Pancreas (tissue), 10 donors: ENCODE measurements around the gene PEX26. TPM values are rescaled to one million over a fixed set of nuclear protein-coding genes. Genes with fewer than 3 reads are reported as not detected.

Source experiments
- ATAC-seq, 4 donors: fragments of 200-7000 bp; cut with Tn5 transposase; one replicate each; pipeline versions ENCODE4 v1.8.0 to v1.9.1; 2020; ENCODE audit warnings: mild to moderate bottlenecking in 4 of 4, moderate library complexity in 4 of 4
- DNase-seq, 6 donors: peaks; one replicate each; pipeline ENCODE4 v3.0.0-alpha.2; 2020
- FAIRE-seq: peaks from 2 replicates; lab custom pipeline; 2012; peaks lifted over from hg19 to GRCh38; lab: Jason Lieb, UNC
- H3K27ac ChIP-seq, 4 donors: fragments of 200-600 bp; sonication (generic); 1 replicate in 3 of 4; 2 replicates in 1 of 4; pipeline versions ENCODE4 v1.5.0 to v1.8.0; 2020
- H3K27me3 ChIP-seq, 4 donors: fragments of 200-600 bp; one replicate each; pipeline ENCODE4 v1.8.0; 2021
- H3K36me3 ChIP-seq, 3 donors: fragments of 200-600 bp; sonication (generic) in 1 of 3; one replicate each; pipeline versions ENCODE4 v1.5.0 to v1.8.0; 2020 to 2021
- H3K4me1 ChIP-seq, 3 donors: fragments of 200-600 bp; one replicate each; pipeline ENCODE4 v1.8.0; 2021
- H3K4me3 ChIP-seq, 4 donors: fragments of 200-600 bp; sonication (generic) in 2 of 4; one replicate each; pipeline versions ENCODE4 v1.5.0 to v1.8.0; 2020 to 2021
- H3K9me3 ChIP-seq, 4 donors: fragments of 200-600 bp; one replicate each; pipeline ENCODE4 v1.8.0; 2021
- CTCF ChIP-seq, 4 donors: fragments of 200-600 bp; sonication (generic) in 3 of 4; IDR thresholded peaks; one replicate each; pipeline versions ENCODE4 v1.5.0 to v1.8.0; 2021; ENCODE audit warnings: antibody characterized with exemption in 4 of 4
- WGBS, 2 donors: extraction: QIAGEN DNeasy Blood & Tissue Kit; methylation state at CpG; one replicate each; pipeline ENCODE4 v1.1.7; 2013; 5-methylcytosine and 5-hydroxymethylcytosine counted together
- intact Hi-C, 3 donors: fragments of 100-400 bp; cut with DNase I; formaldehyde crosslinking; loops; one replicate each; pipeline versions ENCODE4 v1.11.1 to v1.14.2; 2022
- polyA plus RNA-seq, 2 donors: library from polyadenylated mRNA; stranded (reverse); fragments of 200-250 nt; gene quantifications; one replicate each; pipeline ENCODE4 v1.2.3, GENCODE V29; 2013
- total RNA-seq, 6 donors: library from RNA; stranded (reverse); fragmentation: NEBNext Ultra II Directional in 4 of 6; extraction: Animal tissue kit (Norgen Biotek cat#: 25700) in 4 of 6; gene quantifications; one replicate each; pipeline versions ENCODE4 v1.2.1 to v1.2.4, GENCODE V29; 2021 to 2023
- donor health status: healthy with polysubstance abuse.
- donor health status: DM: no; HTN: no; CAD: no; lungs with moderate emphysema.
- donor health status: DM: no; HTN: no; CAD: no.
- donor health status: control.
- donor health status: control.
- donor health status: Bipolar disorder and iron deficiency.
- donor health status: DM: yes; HTN: yes; CAD: no.
- donor health status: DM: no; HTN: no; CAD: no.
- donor health status: DM: no; HTN: no; CAD: no.
- donor health status: DM: yes; HTN: yes; CAD: no.

PEX26 gene
- total and polyA plus RNA-seq, 8 donors = 9.3 to 26.5 (median 14.3) TPM

GRCh38 chr22:18067121-18067520 lies 10.7 kb upstream of the PEX26 start:
- no peaks in the 10 kb centered on the region for H3K9me3 ChIP-seq
- no peaks in the 10 kb centered on the region for H3K36me3 ChIP-seq
- WGBS, 2 donors = 70 to 87% methylated on average over 3 of the region's 3 CpGs
- FAIRE-seq = no peak
- no peaks in the 10 kb centered on the region for H3K27me3 ChIP-seq
- ATAC-seq = no peak
- intact Hi-C loops = no loop called here
- H3K27ac ChIP-seq = no peak overlapping the region
- peak in 1 of 6 donors; percentile 21 for DNase-seq
- H3K4me3 ChIP-seq = no peak overlapping the region
- no peak for TF ChIP-seq CTCF (IDR thresholded peaks at IDR 0.05)
- no peaks in the 10 kb centered on the region for H3K4me1 ChIP-seq

- DNase-seq = peak in 1 of 6 donors; percentile 49
- no peak overlapping the region for H3K4me3 ChIP-seq
- no peaks in the 10 kb centered on the region for H3K36me3 ChIP-seq
- no peak for FAIRE-seq
- no peaks in the 10 kb centered on the region for H3K9me3 ChIP-seq
- H3K27me3 ChIP-seq = no peaks in the 10 kb centered on the region
- peak overlapping the region in 1 of 4 donors; percentile 23 for H3K27ac ChIP-seq
- 61 to 62% methylated on average over 14 of the region's 14 CpGs for WGBS, 2 donors
- H3K4me1 ChIP-seq = no peaks in the 10 kb centered on the region
- intact Hi-C loops = no loop called here
- no peak for ATAC-seq
- no peak for TF ChIP-seq CTCF (IDR thresholded peaks at IDR 0.05)
These were observed 10.0 kb upstream of the PEX26 start for GRCh38 chr22:18067548-18068341.

- ATAC-seq (peak in 1 of 4 donors; percentile 34), FAIRE-seq (no peak), DNase-seq (no peak)
- no peaks in the 10 kb centered on the region for H3K27me3 ChIP-seq
- TF ChIP-seq CTCF (IDR thresholded peaks at IDR 0.05) = no peak
- no peaks in the 10 kb centered on the region for H3K4me1 ChIP-seq
- H3K4me3 ChIP-seq = no peak overlapping the region
- no peaks in the 10 kb centered on the region for H3K9me3 ChIP-seq
- intact Hi-C loops = no loop called here
- peak overlapping the region in 1 of 4 donors; percentile 23 for H3K27ac ChIP-seq
- no peaks in the 10 kb centered on the region for H3K36me3 ChIP-seq
- WGBS, 2 donors = 62 to 64% methylated on average over 3 of the region's 3 CpGs
These were observed 9.3 kb upstream of the PEX26 start for GRCh38 chr22:18068381-18068988.

GRCh38 chr22:18069041-18069440 lies 8.7 kb upstream of the PEX26 start:
- FAIRE-seq = no peak
- no peaks in the 10 kb centered on the region for H3K4me1 ChIP-seq
- H3K27ac ChIP-seq = peak overlapping the region in 1 of 4 donors; percentile 23
- H3K9me3 ChIP-seq = no peaks in the 10 kb centered on the region
- ATAC-seq = no peak
- DNase-seq = no peak
- H3K36me3 ChIP-seq = no peaks in the 10 kb centered on the region
- WGBS, 2 donors = 60 to 61% methylated on average over 2 of the region's 2 CpGs
- no peaks in the 10 kb centered on the region for H3K27me3 ChIP-seq
- TF ChIP-seq CTCF (IDR thresholded peaks at IDR 0.05) = no peak
- intact Hi-C loops = no loop called here
- no peak overlapping the region for H3K4me3 ChIP-seq

- no peaks in the 10 kb centered on the region for H3K27me3 ChIP-seq
- H3K4me1 ChIP-seq = no peaks in the 10 kb centered on the region
- DNase-seq (no peak), ATAC-seq (no peak), FAIRE-seq (no peak)
- no peak for TF ChIP-seq CTCF (IDR thresholded peaks at IDR 0.05)
- no peaks in the 10 kb centered on the region for H3K9me3 ChIP-seq
- no peak overlapping the region for H3K27ac ChIP-seq
- 84 to 93% methylated on average over 4 of the region's 4 CpGs for WGBS, 2 donors
- no peaks in the 10 kb centered on the region for H3K36me3 ChIP-seq
- no peak overlapping the region for H3K4me3 ChIP-seq
- intact Hi-C loops = loop anchor here in 2 of 3 donors (5.0 to 10.0 kb wide), 2 partner anchors 165 to 243 kb away; no protein-coding TSS in a partner anchor
These were observed 7.7 kb upstream of the PEX26 start for GRCh38 chr22:18070041-18070440.
